GM20000 (cell line): Measurements from ENCODE around the gene CGN.

Experiments
- DNase-seq: peaks from one replicate; pipeline ENCODE4 v3.0.0; 2012; ENCODE audit warnings: low spot score
- TF ChIP-seq, protein P1 (sequence below): IDR thresholded peaks from 2 replicates; pipeline ENCODE4 v1.5.1; 2012; ENCODE audit warnings: mild to moderate bottlenecking, control low read depth; ENCODE audit errors: extremely low read depth, missing control alignments

The CGN gene

DNA sequence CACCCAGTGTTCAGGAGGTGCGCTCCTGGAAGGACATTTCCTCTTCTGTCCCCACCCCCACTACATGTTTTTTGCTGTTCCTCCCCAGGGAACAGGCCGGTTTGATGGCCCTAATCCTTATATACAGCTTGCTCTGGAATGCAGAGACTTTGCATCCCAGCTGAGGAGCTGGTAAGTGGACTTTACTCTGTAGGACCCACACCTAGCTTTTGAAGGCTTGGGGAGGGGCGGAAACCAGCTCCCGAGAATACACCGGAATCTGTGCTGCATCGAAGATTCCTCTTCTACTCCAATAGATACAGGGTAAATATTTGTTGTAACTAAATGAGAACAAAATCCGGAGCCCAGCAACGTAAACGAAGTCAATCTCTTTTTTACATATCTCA, 1.2 kb upstream of the CGN start:
- no peak for DNase-seq
- TF ChIP-seq, protein P1, sequence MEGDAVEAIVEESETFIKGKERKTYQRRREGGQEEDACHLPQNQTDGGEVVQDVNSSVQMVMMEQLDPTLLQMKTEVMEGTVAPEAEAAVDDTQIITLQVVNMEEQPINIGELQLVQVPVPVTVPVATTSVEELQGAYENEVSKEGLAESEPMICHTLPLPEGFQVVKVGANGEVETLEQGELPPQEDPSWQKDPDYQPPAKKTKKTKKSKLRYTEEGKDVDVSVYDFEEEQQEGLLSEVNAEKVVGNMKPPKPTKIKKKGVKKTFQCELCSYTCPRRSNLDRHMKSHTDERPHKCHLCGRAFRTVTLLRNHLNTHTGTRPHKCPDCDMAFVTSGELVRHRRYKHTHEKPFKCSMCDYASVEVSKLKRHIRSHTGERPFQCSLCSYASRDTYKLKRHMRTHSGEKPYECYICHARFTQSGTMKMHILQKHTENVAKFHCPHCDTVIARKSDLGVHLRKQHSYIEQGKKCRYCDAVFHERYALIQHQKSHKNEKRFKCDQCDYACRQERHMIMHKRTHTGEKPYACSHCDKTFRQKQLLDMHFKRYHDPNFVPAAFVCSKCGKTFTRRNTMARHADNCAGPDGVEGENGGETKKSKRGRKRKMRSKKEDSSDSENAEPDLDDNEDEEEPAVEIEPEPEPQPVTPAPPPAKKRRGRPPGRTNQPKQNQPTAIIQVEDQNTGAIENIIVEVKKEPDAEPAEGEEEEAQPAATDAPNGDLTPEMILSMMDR, result no peak

DNA sequence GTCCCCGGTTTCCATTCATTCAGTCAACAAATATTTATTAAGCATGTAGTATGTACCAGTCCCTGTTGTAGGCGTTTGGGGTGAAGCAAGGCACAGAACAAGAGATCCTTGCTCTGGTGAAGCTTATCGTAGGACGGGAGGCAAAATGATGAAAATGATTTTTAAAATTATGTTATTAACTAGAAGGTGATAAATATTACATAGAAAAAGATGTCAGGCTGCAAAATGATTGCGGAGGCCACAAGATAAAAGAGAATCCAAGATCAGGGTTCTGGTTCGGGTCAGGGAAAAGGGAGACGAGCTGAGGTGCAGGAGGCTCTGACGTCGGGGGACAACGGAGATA, 602 bp upstream of the CGN start:
- TF ChIP-seq, protein P1, result no peak
- DNase-seq, result no peak

DNA sequence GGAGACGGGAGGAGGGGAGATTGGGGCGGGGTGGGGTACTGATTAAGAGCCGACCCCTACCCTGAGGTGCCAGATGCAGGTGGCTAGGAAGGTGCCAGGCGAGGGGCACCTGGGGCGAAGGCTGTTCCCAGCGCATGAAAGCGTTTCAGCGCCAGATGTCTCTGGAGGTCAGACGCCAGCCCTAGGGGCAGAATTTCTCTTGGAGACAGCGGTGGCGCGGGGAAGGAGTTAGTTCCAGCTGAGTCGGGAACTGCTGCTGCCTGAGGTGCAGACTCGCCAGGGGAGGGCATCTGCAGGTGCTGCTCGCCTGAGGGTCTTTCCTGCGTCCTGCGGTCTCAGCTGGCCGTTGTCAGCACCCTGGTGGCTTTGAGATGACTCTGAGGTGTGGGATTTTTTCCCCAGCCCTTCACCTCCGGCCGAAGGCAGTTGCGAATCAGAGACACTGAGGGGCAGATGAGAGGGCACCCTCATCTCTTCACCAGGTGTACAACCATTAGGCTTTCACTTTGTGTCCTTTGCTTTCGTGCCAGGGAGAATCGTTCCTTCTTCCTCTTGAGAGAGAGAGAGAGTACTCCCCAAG, 539 bp downstream of the CGN start:
- TF ChIP-seq, protein P1, result no peak
- peak; percentile 42 for DNase-seq

DNA sequence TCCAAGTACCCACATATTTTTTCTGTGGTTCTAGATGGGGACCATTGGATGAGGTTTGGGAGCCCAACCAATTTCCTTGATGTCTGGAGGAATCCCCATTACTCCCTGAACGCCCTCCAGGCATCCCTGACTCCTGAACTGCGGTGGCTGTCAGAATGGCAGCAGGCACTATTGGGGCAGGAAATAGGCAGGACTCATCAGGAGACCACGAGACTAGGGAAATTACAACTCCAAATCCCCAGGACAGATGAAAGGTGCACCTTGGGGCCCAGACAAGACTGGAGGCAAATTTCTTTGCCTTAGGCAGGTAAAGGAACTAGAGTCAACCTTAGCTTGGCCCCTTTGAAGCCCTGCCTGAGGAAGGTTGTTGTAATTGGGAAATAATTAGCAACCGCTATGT, 1.1 kb downstream of the CGN start:
- TF ChIP-seq, protein P1, result no peak
- DNase-seq, result no peak

DNA sequence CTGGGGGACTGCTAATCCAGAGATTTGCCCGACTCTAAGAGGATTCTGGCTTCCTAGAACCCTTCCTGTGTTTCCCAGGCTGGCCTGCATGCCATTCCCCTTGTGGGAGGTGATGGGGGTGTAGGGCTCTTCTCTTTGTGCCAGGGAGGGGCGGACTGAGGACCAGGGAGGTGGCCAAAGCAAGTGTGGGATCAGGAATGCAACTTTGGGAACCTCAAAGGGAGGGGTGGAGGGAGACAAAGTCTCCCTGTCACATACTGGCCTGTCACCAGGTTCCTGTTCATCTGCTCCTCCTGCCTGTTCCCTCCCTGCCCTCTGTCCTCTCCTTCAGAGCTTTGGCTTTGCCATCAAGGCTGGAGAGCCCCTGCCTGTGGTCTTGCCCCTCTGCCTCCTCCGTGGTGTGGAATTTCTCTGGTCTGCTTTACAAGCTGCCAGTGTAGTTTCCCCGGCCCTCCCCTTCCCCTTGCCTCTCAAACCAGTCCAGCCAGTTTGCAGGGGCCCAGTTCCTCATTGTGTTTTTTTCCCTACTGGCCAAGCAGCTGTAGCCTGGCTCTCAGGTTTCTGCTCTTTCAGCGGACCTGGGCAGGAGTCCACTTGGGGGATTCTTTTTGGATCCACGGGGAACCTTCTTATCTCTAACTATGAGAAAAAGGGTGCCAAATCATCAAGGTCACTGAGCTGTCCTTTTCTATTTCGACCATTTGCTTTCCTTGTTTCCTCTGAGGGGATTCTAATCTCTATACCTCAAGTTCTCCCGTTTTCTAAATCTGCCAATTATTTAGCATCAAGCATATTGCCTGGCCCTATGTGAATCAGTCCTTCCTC, 1.8 kb downstream of the CGN start:
- no peak for DNase-seq
- TF ChIP-seq, protein P1, result no peak

DNA sequence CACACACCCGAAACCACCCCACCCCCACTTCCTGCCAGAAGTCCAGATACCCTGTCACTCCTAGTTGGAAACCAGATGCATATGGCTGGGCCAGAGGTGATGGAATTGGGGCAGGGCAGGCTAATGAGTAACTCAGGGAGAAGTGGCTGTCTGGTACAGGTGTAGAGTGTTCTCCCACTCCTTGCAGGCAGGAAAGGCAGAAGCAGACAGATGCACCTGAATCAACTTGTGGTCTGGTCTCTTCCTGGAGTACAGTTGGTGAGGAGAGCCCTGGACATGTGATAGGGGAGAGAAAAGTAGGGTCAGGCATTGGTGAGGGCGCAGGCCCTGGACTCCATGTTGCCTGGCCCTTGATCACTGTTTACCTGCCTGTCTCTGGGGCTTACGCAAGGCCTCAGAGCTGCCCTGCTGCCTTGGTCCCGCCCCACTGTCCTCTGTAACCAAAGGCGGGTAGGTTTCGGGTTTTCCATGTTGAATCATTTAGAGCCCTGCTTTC, 2.5 kb downstream of the CGN start:
- DNase-seq, result no peak
- TF ChIP-seq, protein P1, result no peak

DNA sequence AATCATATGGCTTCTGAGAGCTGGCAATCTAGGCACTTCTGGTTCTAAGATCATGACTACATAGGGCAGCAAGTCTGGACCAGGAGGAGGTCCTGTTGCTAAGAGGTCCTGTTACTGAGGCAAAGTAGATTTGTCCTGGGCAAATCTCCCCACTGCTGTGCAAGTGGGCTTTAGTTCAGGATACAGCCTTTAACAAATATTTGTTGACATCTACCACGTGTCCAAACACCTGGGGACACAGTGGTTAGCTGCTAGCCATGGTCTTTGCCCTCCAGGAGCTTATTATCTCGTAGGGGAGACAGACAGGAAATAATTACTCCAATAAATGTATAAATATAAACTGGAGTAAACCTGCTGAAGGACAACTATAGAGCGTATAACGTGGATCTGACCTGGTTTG, 3.2 kb downstream of the CGN start:
- no peak for DNase-seq
- TF ChIP-seq, protein P1, result no peak
